Medulla oblongata (tissue), 1 donor: ENCODE results near the gene CPAMD8.
A peak's percentile ranks its signal among the peaks of the same experiment; 100 is the strongest.

Experiments used
- DNase-seq: peaks from one replicate; pipeline ENCODE4 v3.0.0-alpha.2; 2015; ENCODE audit errors: extremely low spot score

Gene CPAMD8

DNA sequence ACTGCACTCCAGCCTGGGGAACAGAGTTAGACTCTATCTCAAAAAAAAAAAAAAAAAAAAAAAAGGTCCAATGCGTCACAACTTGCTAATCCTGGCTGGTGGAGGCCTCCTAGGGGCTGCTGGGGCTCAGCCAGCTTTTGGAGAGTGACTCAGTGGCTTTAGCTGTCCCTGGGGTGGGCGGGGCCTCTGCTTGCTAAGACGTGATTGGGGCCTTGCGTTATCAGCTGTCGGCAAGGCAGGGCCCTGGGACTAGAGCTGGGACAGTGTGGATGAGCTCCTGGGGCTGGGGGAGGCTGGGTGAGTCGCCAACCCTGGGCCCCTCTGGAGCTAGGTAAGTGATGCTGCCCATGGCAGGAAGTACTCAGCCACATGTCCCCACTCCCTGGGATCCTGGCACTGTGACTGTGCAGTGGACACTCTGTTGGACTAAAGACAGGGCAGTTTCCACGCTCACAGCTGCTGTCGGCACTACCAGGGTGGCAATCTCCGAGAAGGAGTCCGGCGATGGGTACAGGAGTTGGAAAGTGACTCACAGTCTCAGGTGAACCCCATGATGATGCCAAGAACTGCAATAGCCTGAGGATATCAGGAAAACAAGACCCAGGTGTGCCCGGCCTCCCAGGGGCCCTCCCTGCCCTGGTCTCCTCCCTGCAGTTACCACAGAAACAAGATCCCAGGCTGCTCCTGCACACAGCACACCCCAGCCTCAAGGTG is 105.6 kb downstream of the CPAMD8 start:
- no peak for DNase-seq

DNA sequence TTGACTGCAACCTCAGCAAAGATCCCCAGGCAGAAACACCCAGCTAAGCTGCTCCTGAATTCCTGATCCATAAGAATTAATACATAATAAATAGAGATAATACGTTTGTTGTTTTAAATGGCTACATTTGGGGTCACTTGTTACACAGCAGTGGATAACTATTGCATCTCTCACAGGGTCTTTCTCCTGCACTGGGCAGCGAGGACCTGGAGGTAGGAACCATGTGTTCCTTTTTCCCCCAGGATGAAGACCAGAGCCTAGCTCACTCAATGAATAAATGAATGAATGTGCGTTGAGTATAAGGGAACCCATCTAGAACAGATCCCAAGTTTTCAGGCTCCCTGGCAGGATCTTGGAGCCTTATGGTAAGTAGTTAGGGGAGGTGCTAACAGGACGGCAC is 107.1 kb downstream of the CPAMD8 start:
- DNase-seq = no peak

DNA sequence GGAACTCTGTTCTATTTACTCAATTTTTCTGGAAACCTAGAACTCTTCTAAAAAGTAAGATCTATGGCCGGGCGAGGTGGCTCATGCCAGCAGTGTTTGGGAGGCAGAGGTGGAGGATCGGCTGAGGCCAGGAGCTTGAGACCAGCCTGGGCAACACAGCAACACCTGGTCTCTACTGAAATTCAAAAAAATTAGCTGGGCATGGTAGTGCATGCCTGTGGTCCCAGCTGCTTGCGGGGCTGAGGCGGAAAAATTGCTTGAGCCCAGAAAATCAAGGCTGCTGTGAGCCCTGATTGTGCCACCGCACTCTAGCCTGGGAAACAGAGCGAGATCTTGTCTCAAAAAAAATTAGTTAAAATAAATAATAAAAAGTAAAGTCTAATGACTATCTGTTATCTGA is 109.2 kb downstream of the CPAMD8 start:
- DNase-seq = no peak

DNA sequence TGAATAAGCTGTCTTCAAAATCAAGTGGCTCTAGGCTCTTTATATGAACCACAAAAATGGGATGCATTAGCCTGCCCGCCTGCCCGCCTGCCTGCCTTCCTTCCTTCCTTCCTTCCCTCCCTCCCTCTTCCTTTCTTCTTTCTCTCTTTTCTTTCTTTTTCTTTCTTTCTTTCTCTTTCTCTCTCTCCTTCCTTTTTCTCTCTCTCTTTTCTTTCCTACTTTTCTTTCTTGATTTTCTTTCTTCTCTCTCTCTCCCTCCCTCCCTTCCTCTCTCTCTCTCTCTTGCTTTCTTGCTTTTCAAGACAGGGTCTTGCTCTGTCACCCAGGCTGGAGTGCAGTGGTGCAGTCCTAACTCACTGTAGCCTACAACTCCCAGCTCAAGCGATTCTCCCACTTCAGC is 110.9 kb downstream of the CPAMD8 start:
- DNase-seq = no peak

DNA sequence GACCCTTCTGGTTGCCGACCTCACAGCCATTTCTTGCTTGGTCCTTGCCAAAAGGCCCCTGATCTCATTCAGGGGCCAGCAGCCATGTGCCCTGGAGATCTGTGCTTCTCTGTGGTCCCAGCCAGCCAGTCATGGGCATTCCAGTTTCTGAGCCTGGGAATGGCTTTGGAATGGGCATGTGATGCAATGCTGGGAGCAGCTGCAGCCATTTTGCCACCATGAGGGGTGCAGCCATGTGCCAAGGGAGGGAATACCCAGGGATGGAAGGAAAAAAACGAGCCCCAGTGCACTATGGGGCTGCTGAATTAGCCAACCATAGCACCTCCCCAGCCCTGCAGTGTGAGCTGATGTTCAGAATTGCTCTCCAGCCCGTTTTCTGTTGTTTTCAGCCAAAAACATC is 111.5 kb downstream of the CPAMD8 start:
- no peak for DNase-seq

DNA sequence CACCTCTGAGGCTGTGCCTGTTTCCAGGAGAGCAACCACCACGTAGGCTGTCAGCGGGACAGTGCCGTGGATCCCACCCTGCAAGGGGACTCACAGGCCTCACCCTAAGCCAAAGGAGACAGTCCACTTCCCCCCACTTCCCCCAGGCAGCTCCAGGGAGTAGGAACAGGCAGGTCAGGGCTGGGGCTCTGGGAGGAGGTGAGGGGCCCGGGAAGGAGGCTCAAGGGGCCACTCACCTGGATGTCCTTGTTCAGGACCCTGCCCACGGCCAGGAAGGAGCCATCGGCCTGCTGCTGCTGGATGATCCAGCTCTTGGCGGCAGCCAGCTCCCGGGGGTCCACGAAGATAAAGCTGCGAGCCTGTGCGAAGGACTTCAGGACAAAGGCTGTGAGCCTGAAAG is 112.2 kb downstream of the CPAMD8 start:
- no peak for DNase-seq

DNA sequence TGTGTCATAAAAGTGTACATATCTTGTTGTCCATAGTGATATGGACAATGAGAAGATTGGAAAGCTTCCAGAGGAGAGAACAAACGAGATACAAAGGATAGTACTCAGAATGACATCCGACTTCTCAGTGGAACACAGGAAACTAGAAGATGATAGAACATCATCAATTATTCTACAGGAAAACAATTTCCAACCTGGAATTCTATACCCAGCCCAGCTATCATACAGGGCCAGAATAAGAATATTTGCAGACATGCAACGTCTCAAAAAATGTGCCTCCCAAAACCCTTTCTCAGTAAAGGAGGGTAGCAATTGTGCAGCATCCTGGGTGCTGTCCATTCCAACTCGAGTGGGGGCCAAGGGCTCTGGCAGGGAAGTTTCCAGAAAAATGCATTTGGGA is 113.8 kb downstream of the CPAMD8 start:
- DNase-seq = no peak

DNA sequence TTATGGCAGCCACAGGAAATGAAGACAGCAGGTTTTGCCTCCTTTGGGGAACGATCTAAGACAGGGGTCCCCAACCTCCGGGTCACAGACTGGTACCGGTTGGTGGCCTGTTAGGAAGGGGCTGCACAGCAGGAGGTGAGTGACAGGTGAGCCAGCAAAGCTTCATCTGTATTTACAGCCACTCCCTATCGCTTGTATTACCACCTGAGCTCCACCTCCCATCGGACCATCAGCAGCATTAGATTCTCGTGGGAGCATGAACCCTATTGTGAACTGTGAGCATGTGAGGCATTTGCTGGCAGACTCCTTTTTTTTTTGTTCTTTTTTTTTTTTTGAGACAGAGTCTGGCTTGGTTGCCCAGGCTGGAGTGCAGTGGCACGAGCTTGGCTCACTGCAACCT is 115.6 kb downstream of the CPAMD8 start:
- DNase-seq = no peak

DNA sequence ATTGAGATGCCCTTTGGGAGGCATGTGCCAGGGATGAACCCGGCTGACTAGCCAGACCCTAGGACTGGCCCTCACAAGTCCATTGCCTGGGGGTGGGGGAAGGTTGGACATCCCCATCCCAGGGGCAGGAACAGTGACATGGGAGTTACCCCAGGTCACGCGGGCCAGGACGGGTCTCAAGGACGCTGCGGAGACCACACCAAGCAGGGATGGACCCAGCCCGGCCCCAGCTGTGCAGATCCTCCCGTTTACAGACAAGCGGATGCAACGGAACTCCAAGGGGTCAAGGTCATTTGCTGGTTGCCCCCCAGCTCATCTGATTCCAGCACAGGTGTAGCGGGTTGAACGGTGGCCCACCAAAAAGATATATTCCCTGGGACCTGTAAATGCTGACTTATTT is 117.9 kb downstream of the CPAMD8 start:
- DNase-seq = no peak

DNA sequence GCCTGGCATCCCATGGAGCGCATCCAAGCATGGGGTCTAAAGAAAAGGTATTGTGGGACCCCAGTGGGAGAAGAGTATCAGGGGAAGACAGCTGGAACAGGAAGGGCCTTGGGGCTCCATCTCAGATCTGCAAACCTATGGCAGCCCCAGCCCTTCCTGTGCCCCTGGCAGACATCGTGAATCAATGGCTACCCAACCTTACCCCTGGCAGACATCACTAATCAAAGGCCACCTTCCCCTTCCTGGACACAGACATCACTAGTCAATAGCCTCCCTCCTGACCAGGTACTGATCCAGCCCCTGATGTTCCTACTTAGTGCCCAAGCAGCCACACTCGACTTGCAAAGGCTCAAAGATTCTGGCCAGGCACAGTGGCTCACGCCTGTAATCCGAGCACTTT is 122.0 kb downstream of the CPAMD8 start:
- DNase-seq = no peak

DNA sequence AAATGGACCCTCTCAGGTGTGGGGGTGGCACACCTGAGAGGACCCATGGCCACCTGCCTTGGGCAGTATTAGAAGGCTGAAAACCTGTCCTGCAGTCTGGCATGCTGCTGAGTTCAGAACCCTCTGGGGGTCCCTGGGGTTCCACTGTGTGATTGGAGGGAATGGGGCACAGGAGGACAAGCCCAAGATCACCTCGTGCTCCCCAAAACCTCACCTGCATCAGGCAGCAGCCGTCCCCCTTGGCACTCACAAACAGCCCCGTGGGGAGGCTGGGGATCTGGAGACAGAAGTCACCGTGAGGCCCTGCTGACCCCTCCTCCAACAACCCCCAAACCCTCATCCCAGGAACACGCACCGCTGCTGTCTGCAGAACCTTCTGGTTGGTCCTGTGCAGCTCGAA is 123.3 kb downstream of the CPAMD8 start:
- DNase-seq = no peak

DNA sequence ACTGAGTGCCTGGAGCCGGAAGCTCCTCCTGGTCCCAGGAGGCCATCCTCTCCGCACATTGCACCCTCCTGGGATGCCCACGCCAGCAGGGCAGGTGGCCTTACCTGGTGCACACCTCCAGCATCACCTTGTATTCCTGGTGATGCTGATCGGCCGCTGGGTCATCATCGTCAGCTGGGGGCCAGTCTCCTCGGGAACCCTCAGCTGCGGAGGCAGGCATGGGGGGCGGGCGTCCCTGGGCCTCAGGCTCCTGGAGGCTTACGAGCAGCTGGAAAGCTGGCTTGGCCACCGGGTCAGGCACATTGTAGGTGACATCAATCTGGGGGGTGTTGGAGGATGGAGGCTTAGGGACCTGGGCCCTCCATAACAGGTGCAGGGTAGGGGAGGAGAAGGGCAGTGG is 124.1 kb downstream of the CPAMD8 start:
- DNase-seq = no peak

DNA sequence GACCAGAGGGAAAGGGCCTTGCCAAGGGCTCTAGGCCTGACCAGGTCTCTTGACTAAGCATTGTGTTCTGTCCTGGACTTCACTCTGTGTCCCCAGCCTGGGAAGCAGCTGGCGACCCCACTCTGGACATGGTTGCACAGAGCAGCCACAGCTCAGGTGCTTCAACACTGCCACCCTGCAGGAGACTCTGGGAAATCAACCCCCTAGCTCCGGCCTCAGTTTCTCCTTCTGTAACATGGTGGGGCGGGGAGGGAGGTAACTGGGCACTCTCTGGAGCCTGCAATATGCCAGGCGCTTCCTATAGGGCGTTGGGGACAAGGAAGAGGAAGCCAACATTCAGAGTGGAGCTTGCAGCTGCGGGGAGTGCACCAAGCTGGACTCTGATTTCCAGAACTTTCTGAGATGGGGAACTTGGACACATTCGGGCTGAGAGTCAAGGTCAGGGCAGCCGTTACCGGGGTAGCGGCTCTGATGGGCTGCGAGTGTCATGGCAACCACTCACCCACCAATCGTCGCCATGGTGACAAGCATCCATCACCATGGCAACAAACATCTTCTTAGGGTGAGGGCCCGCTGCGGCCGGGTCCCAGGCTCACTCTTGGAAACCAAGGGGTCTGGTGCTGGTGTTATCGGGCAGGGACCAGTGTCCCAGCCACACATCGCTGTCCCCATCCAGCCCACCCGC is 125.0 kb downstream of the CPAMD8 start:
- no peak for DNase-seq

DNA sequence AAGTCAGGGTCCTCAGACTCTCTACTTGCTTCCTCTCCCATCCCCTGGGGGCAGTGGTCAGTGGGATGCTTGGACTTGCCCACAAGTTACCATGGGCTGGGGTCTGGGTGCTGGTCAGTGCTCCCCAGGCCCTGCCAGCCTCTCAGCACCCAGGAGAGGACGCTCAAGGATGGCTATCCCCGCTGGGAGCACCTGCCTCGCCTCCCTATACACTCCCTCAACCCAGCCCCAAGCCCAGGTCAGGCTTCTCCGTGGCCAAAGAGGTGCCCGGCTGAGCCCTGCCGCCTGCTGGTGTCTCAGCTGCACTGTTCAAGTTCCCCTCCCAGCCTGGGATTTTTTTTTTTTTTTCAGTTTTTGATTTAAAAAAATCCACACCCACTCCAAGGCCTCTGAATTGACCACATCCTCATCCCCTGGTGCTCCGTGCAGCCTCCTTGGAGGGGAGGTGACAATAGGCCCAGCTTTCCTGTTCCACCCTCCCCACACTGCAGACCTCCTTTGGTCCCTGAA is 127.0 kb downstream of the CPAMD8 start:
- no peak for DNase-seq

DNA sequence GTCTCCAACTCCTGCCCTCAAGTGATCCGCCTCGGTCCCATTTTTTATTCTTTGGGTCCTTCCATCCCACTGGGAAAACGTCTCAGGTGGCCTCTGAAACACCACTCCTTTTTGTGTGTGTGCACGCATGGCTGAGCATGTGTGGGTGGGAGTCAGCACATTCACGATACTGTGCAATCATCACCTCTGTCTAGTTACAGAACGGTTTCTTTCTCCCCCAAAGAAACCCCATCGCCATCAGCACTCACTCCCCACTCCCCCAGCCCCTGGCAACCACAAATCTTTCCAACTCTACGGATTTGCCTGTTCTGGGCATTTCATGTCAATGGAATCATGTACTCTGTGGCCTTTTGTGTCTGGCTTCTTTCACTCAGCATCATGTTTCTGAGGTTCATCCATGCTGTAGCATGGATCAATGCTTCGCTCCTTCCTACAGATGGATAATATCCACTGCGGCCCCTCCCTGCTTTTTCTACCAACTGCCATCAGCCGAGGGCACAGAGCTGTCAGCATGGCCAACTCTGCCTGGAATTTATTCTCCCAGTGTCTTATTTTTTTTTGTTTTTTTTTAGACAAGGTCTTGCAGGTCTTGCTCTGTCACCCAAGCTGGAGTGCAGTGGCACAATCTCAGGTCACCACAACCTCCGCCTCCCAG is 128.1 kb downstream of the CPAMD8 start:
- no peak for DNase-seq

DNA sequence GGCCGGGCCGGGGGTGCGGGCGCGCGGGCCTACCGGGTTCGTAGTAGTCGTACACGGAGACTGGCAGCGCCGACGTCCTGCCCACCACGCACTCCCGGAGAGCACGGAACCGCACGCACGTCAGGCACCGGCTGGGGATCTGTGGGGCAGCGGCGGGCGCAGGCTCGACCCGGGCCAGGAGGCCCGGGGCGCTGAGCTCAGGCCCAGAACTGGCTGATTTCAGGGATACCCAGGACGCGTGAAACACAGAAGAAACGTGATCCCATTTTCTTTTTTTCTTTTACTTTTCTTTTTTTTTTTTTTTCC is 128.8 kb downstream of the CPAMD8 start:
- no peak for DNase-seq

DNA sequence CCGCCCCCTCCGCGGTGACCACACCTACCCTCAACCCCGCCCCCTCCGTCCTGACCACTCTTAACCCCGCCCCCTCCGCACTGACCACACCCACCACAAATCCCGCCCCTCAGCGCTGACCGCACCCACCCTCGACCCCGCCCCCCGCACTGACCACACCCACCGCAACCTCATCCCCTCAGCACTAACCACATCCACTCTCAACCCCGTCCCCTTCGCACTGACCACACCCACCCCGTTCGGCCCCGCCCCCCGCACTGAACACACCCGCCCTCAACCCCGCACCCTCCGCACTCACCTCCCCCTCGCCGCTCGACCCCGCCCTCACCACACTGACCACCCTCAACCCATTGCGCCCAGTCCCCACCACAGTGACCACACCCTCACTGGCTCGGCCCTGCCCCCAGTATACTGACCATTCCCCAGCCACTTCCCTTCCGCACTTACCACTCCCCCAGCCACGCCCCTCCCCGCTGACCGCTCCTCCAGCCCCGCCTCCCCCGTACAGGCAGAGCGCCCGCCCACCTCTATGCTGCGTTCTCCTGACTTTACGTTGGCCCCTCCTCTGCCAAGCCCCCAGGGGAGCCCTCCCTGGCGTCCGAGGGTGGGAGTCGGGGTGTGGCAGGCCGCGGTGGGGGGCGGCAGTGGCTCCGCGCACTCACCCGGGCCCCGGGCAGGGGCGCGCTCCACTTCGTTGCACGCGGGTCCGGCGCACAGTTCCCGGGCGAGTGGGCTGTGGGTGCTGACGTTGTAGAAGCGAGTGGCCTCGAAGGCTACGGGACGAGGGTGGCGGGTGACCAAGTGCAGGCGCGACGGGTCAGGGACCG is 129.4 kb downstream of the CPAMD8 start:
- DNase-seq = peak; percentile 64

DNA sequence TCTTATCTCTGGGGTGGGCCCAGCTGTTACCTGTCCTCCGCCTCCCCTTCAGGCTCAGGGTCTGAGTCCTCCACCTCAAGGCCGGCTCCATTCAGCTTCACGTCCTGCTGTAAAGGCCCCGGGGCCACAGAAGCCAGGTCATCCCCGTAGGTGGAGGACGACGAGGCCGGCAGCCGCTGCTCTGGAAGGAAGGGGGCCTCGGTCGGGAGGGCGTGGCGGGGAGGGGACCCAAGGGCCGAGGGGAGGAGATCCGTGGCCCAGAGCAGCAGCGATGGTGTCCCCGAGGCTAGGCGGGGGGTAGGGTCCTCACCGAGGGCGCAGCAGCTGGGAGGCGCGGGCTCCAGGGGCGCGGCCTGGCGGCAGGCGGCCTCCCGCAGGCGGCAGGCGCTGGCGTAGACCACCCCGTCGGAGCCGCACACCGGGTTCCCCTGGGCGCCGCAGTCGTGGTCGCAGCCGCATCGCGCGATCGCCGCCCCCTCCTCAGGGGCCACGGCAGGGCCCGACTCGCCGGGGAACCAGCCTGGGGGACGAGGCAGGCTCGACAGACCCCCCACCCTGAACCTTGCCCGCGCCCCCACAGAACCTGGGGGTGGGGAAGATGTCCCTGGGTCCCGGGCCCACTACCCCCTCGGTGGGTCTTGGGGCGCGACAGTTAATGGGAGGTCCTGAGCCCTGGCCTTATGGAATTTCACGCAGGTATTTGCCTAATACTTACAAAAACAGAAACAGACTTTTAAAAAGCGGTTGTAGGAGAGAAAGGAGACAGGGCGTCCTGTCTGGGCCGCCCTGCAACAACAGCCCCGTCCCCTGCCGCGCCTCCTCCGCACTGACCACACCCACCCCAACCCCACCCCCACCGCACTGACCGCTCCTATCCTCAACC is 130.2 kb downstream of the CPAMD8 start:
- no peak for DNase-seq

DNA sequence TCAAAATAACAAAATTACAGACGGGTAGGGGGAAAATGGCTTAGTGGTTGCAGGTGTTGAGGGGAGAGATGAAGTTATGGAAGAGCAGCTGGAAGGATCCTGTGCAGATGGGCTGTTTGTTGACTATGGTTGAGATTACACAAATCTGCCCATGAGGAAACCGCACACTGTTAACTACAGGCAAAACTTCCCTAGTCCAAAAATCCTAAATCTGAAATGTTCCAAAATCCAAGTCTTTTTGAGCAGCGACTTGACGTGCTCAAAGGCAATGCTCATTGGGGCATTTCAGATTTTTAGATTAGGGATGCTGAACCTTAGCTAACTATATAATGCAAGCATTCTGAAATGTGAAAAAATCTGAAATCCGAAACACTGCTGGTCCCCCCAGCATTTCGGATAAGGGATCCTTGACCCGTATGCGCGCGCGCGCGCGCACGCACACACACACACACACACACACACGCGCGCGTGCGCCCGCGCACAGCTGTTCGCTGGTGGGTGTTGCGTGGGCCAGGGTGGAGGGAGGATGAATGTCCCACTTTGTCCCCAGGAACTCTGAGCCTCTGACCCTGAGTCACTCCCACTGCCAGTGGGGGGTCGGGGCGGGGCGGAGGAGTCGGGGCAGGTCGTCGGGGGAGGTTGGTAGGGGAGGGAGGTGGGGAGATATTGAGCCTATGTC is 131.0 kb downstream of the CPAMD8 start:
- no peak for DNase-seq

DNA sequence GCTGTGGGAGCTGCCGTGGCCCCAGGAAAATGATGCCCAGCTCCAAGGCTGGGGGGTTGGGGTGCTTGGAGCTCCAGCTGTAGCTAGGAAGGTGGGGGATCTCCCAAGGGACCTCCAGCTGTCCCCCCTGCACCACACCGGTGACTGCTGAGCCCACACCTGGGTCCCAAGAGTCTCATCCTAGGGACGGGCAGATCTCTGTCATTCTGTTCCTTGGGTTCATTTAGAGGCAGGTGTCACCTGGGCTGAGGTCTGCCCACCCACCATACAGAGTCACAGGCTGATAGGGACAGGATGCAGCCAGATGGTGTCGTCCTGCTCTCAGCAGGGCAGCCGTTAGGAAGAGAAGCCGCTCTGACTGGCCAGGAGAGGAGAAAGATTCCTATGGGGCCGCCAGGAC is 132.5 kb downstream of the CPAMD8 start:
- DNase-seq = no peak

DNA sequence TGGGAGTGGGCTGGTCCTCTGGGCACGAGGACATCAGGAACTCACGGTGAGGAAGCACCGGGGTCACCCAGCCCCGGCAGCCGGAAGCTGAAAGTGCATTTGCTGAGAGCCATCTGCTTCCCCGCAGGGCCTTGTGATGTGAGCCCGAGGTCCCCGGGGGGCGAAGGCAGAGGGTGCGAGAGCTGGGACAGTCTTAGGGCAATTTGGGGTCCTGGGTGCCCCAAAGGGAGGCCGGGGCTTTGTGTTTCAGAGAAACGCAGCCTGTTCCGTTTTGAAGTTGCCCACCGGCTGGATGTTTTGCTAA is 133.0 kb downstream of the CPAMD8 start:
- no peak for DNase-seq
